WERI-Rb-1 (cell line): Measurements from ENCODE around the gene PLXDC2.

ENCODE experiments used
- DNase-seq: peaks from one replicate; pipeline ENCODE4 v3.0.0-alpha.2; 2020
- H3K27ac ChIP-seq: fragments of 250-450 bp; sonication (Bioruptor Pico); 2 replicates; pipeline ENCODE4 v1.5.1; 2020; ENCODE audit warnings: mild to moderate bottlenecking, moderate library complexity
- H3K27me3 ChIP-seq: fragments of 250-450 bp; sonication (Bioruptor Pico); 2 replicates; pipeline ENCODE4 v1.5.1; 2021; ENCODE audit warnings: mild to moderate bottlenecking, low read depth, moderate library complexity; ENCODE audit not compliant: insufficient read depth, severe bottlenecking
- H3K36me3 ChIP-seq: fragments of 250-450 bp; sonication (Bioruptor Pico); 2 replicates; pipeline ENCODE4 v1.5.1; 2020; ENCODE audit warnings: mild to moderate bottlenecking, moderate library complexity
- H3K4me3 ChIP-seq: 2 replicates; pipeline ENCODE4 v1.5.1; 2011; ENCODE audit warnings: low read depth, mild to moderate bottlenecking, control low read depth, low read length
- H3K9me3 ChIP-seq: fragments of 250-450 bp; sonication (Bioruptor Pico); 2 replicates; pipeline ENCODE4 v1.5.1; 2021; ENCODE audit warnings: mild to moderate bottlenecking, moderate library complexity; ENCODE audit not compliant: severe bottlenecking
- TF ChIP-seq, protein P1 (sequence below): IDR thresholded peaks from 2 replicates; pipeline ENCODE4 v1.5.1; 2011; ENCODE audit warnings: low read depth, mild to moderate bottlenecking, control low read depth, inconsistent platforms, low read length

Gene PLXDC2

DNA sequence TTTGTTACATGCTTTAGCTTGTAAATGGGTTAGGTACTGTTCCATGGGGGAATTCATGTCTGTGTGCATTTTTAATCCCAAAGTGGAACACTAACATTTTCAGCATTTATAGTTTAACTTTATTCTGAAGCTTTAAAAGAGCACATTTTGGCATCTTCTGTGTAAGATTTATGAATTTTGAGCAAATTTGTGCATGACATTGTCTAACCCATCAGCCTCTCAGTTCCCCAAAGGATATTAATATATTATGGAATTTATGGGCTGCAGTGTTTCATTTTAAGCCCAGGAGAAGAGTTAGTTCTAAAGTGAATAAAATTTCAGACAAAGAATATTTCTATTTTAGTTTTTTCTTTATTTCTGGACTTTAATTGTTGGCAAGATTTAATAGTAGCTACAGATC is 421.4 kb downstream of the PLXDC2 start:
- Histone ChIP-seq H3K36me3 (no peaks in the 10 kb centered on the region), H3K9me3 (no peaks in the 10 kb centered on the region), H3K4me3 (no peak overlapping the region), H3K27me3 (no peaks in the 10 kb centered on the region), H3K27ac (no peak overlapping the region)
- TF ChIP-seq, protein P1, sequence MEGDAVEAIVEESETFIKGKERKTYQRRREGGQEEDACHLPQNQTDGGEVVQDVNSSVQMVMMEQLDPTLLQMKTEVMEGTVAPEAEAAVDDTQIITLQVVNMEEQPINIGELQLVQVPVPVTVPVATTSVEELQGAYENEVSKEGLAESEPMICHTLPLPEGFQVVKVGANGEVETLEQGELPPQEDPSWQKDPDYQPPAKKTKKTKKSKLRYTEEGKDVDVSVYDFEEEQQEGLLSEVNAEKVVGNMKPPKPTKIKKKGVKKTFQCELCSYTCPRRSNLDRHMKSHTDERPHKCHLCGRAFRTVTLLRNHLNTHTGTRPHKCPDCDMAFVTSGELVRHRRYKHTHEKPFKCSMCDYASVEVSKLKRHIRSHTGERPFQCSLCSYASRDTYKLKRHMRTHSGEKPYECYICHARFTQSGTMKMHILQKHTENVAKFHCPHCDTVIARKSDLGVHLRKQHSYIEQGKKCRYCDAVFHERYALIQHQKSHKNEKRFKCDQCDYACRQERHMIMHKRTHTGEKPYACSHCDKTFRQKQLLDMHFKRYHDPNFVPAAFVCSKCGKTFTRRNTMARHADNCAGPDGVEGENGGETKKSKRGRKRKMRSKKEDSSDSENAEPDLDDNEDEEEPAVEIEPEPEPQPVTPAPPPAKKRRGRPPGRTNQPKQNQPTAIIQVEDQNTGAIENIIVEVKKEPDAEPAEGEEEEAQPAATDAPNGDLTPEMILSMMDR: no peak
- no peak for DNase-seq

DNA sequence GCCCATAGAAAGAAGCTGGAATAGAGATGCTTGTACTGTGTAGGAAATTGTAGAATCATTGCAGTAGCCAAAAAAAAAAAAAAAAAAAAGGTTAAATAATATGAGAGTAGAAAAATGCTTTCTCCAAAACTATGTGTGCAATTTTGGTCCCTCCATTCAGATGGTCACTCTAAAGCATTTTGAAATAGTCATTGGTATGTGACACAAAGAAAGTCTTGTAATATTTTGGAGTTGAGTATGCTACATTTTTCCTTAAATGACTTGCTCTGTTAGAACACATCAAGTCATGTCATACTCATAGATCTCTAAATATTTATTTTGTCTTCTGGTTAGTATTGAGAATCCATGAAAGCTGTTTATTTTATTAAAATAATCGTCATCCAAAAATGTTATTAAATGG is 424.4 kb downstream of the PLXDC2 start:
- H3K27ac ChIP-seq: no peak overlapping the region
- no peaks in the 10 kb centered on the region for H3K36me3 ChIP-seq
- H3K4me3 ChIP-seq: no peak overlapping the region
- no peaks in the 10 kb centered on the region for H3K9me3 ChIP-seq
- DNase-seq: no peak
- TF ChIP-seq, protein P1: no peak
- no peaks in the 10 kb centered on the region for H3K27me3 ChIP-seq

DNA sequence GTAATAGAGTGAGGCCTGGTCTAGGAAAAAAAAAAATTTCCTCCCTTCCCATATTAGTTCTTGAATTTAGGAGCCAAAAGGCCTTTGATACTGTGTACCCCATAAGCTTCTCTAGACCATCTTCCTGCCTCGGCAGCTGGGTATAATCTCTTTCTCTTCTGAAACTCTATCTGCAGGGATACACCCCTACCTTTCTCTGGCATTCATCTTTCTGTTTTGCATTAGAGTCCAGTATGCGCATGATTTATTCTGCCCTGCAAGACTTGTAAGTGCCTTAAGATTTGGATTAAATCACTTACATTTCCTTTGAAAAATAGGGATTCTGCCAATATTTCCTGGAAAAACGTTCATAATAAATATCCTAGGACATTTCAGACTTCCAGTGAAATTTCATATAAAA is 431.2 kb downstream of the PLXDC2 start:
- Histone ChIP-seq H3K36me3 (no peaks in the 10 kb centered on the region), H3K4me3 (no peak overlapping the region), H3K9me3 (no peaks in the 10 kb centered on the region), H3K27ac (no peak overlapping the region), H3K27me3 (no peaks in the 10 kb centered on the region)
- no peak for DNase-seq
- TF ChIP-seq, protein P1: no peak

DNA sequence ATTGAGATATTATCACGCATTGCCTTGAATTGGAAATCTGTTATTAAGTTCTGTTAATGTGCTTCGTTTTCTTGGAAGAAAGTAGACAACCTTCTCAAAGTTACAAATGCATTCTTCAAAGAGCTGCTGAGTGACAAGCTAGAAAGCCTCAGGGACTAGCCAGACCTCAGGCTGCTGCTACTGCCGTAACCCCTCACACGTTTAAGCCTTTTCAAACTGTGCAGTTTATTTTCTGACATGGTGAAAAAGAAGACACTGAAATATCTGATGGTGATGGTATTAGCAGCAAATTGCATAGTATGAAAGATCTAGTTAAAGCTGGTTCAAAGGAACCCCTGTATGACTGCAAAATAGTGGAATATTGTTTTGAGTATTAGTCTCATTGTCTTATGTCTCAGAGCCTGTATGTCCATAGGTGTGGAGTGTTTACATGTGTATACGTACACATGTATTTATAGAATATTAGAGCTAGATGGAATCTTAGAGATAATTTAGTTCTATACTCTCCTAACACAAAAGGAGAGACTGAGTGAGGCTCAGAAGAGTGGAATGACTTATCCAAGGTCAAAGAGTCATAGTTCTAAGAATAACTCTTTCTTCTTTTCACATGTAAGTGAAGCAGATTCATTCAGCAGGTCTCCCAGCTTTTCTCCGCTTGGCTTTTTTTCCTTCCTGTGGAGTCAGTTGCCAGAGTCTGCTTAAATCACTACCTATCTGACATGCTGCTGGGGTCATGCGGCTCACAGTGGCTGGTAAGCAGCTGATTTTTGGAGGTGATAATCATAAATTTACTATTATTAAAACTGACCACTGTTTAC is 431.9 kb downstream of the PLXDC2 start:
- TF ChIP-seq, protein P1: no peak
- no peak overlapping the region for H3K27ac ChIP-seq
- no peaks in the 10 kb centered on the region for H3K27me3 ChIP-seq
- no peaks in the 10 kb centered on the region for H3K36me3 ChIP-seq
- H3K9me3 ChIP-seq: no peaks in the 10 kb centered on the region
- no peak for DNase-seq
- no peak overlapping the region for H3K4me3 ChIP-seq

DNA sequence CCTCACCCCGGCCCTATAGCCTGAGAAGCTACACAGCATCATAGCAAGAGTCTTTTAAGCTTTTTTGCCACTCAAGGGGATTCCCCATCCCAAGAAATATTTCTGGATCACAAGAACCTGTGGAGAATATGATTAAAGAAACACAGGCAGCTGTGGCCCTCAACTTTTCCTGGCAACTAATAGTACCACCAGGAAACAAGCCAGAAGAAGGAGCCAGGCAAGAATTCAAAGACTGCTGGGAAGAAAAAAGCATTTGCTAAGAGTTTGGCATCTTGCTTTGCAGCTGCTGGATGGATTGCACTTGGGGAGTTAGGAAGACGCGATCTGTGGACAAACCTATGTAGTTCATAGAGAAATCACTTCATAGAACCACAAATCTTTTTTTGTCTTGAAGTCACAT is 437.8 kb downstream of the PLXDC2 start:
- no peak overlapping the region for H3K4me3 ChIP-seq
- DNase-seq: no peak
- H3K36me3 ChIP-seq: no peaks in the 10 kb centered on the region
- no peaks in the 10 kb centered on the region for H3K27me3 ChIP-seq
- TF ChIP-seq, protein P1: no peak
- H3K9me3 ChIP-seq: no peaks in the 10 kb centered on the region
- H3K27ac ChIP-seq: no peak overlapping the region

DNA sequence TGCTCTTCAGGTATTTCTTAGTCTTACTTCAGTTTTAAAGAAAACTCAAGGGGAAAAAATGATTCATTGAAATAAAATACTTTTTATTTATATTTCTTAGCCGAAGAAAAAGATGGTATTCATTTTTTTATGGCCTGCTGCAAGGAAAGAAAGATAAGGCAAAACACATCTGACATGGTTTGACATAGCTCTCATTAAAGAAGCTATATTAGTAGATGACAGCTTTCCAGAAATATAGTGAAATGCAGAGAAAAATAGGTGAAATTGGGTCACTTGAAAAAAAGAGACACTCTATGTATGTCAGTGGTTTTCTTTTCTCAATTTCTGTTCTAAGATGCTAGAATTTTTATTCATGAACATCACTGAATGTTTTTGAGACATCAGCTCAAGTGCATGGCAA is 438.3 kb downstream of the PLXDC2 start:
- Histone ChIP-seq H3K36me3 (no peaks in the 10 kb centered on the region), H3K27ac (no peak overlapping the region), H3K4me3 (no peak overlapping the region), H3K27me3 (no peaks in the 10 kb centered on the region), H3K9me3 (no peaks in the 10 kb centered on the region)
- TF ChIP-seq, protein P1: no peak
- DNase-seq: no peak
